Rectal smooth muscle tissue (tissue), 1 donor: ENCODE results near the gene TTC34.

ENCODE experiments used
- H3K27ac ChIP-seq: one replicate; pipeline ENCODE4 v1.7.0; 2013; ENCODE audit warnings: low read depth, low read length, inconsistent platforms
- H3K27me3 ChIP-seq: one replicate; pipeline ENCODE4 v1.7.0; 2013; ENCODE audit warnings: low read length; ENCODE audit not compliant: control insufficient read depth, insufficient read depth
- H3K36me3 ChIP-seq: one replicate; pipeline ENCODE4 v1.7.0; 2013; ENCODE audit warnings: low read length; ENCODE audit not compliant: control insufficient read depth, insufficient read depth
- H3K4me1 ChIP-seq: one replicate; pipeline ENCODE4 v1.7.0; 2013; ENCODE audit warnings: low read length; ENCODE audit not compliant: control insufficient read depth, insufficient read depth
- H3K4me3 ChIP-seq: one replicate; pipeline ENCODE4 v1.7.0; 2013; ENCODE audit warnings: low read length
- H3K9ac ChIP-seq: one replicate; pipeline ENCODE4 v1.7.0; 2013; ENCODE audit warnings: low read length

The TTC34 gene

DNA sequence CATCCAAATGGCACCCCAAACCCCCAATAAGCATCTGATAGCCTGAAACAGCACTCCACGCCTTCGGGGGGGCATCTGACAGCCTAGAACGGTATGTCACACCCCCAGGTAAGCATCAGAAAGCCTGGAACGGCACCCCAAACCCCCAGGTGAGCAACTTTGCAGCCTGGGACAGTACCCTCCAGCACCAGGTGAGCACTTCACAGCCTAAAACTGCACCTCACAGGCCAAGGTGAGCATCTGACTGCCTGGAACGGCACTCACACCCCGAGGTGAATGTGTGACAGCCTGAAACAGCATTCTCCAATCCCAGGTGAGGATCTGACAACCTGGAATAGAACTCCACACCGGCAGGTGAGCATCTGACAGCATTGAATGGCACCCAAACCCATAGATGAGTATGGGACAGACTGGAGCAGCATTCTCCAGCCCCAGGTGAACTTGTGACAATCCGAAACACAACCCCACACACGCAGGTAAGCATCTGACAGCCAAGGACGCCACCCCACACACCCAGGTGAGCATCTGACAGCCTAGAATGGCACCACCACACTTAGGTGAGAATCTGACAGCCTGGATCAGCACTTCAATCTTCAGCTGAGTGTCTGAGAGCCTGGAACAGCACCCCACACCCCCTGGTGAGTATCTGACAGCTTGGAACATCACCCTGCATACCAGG lies 150.4 kb downstream of the TTC34 start:
- H3K9ac ChIP-seq: no peak overlapping the region
- no peak overlapping the region for H3K4me3 ChIP-seq
- H3K27ac ChIP-seq: no peak overlapping the region
- no peaks in the 10 kb centered on the region for H3K36me3 ChIP-seq
- peaks cover 5% of the 10 kb centered on the region for H3K27me3 ChIP-seq
- H3K4me1 ChIP-seq: no peaks in the 10 kb centered on the region

DNA sequence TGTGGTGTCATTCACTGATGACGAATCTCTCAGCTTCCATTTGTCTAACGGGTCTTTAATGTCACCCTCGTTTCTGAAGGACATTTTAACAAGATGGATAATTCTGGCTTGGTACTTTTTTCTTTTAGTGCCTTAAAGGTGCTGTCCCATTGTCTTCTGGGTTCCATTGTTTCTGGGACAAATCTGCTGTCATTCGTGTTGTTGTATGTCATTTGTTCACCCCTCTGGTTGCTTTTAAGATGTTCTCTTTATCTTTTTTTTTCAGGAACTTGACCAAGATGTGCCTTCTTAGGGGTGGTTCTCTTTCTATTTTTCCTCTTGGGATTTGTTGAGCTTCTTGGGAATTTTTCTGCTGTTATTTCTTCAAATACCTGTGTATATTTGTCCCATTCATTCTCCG lies 154.7 kb downstream of the TTC34 start:
- H3K36me3 ChIP-seq: no peaks in the 10 kb centered on the region
- no peak overlapping the region for H3K27ac ChIP-seq
- peaks cover 5% of the 10 kb centered on the region for H3K4me1 ChIP-seq
- H3K27me3 ChIP-seq: no peaks in the 10 kb centered on the region
- no peak overlapping the region for H3K9ac ChIP-seq
- no peak overlapping the region for H3K4me3 ChIP-seq

DNA sequence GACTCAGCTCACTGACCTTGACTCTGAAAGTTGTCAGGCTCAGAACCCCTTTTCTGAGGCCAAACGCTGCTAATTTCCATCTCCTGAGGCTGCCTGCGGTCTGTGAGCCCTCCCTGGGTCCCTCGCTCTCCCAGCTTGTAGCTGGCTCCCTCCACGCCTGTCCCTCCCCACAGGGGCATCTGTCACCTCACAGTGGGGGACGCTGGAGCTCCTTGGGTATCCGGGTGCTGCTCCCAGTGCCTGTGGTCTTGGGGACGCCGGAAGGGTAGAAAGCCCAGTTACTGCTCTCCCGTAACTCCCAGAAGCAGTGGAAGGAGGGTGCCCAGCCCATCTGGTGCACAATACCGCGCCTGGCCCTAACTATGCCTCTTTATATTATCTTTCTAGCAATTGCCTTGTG lies 155.7 kb downstream of the TTC34 start:
- Histone ChIP-seq H3K27me3 (no peaks in the 10 kb centered on the region), H3K4me1 (peaks cover 5% of the 10 kb centered on the region), H3K9ac (no peak overlapping the region), H3K27ac (no peak overlapping the region), H3K36me3 (no peaks in the 10 kb centered on the region), H3K4me3 (no peak overlapping the region)

DNA sequence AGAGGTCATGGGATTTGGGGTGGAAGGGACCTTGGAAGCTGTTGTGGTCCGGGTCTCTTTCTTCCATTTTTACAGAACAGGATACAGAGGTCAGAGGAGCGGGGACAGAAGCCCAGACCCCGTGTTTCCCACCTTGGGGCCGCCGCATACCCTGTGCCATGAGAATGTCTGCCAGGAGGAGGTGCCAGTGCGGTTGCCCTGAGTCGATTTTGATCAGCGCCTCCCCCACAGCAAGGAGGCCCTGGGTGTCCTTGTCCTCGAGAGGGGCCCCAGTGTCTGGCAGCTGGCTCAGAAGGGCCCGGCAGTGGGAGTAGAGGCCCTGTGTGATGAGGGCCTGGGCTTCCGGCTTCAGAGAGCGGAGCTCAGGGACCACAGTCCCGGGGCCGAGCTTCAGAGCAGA lies 156.3 kb downstream of the TTC34 start:
- Histone ChIP-seq H3K27ac (no peak overlapping the region), H3K36me3 (no peaks in the 10 kb centered on the region), H3K4me1 (peaks cover 5% of the 10 kb centered on the region), H3K9ac (no peak overlapping the region), H3K4me3 (no peak overlapping the region), H3K27me3 (no peaks in the 10 kb centered on the region)

- no peak overlapping the region for H3K27ac ChIP-seq
- no peaks in the 10 kb centered on the region for H3K36me3 ChIP-seq
- H3K4me1 ChIP-seq: peaks cover 5% of the 10 kb centered on the region
- H3K27me3 ChIP-seq: no peaks in the 10 kb centered on the region
- H3K9ac ChIP-seq: no peak overlapping the region
- no peak overlapping the region for H3K4me3 ChIP-seq
Observed at GRCh38 chr1:2644591-2645101, 156.8 kb downstream of the TTC34 start.

DNA sequence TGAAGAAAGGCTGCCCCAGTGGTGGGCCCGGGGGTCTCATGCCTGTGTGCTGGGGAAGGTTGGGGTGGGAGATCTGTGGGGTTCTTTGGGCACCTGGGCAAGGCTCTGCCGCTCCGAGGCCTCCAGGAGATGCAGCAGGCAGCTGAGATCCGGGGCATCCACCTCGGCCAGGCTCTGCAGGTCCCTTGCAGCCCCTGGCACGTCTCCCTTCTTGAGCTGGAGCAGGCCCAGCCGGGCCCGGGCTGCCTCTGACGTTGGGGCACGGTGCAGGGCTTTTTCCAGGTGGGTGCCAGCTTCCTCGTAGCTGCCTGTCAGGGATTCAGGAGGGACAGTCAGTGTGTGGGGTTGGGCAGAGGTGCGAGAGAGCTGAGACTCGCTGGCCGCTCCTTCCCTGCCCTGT lies 157.3 kb downstream of the TTC34 start:
- H3K4me1 ChIP-seq: peaks cover 5% of the 10 kb centered on the region
- H3K4me3 ChIP-seq: no peak overlapping the region
- no peak overlapping the region for H3K27ac ChIP-seq
- H3K36me3 ChIP-seq: no peaks in the 10 kb centered on the region
- H3K27me3 ChIP-seq: no peaks in the 10 kb centered on the region
- H3K9ac ChIP-seq: no peak overlapping the region

DNA sequence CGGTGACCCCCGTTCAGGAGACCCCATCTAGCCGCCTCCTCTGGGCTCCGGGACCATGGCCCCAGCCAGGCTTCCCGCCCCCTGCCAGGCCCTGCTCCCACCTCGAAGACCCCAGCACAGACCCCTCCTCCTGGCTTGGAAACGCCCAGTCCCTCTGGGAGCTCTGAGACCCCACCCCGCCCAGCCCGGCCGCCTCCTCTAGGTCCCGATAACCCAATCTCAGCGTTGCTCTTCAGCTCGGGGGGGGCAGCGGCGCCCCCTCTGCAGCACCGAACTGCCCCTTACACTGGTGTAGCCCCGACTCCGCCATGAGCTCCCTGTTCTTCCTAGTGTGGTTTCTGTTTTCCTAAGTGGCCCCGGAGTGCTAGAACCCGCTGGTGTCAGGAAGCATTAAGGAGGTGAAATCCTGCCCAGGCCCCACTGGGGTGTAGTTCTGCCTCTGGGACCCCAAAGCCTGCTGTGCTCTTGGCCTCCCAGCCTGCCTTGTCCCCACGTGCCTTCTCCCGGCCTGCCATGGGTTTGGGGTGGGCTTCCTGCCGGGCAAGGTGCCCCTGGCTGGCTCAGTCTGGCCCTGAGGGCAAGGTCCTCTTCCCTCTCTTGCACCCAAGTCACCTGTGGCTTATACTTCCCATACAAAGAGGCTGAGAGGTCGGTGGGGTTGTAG lies 157.9 kb downstream of the TTC34 start:
- Histone ChIP-seq H3K36me3 (no peaks in the 10 kb centered on the region), H3K27ac (no peak overlapping the region), H3K4me1 (peaks cover 5% of the 10 kb centered on the region), H3K4me3 (peak overlapping the region; percentile 82), H3K9ac (no peak overlapping the region), H3K27me3 (no peaks in the 10 kb centered on the region)

GRCh38 chr1:2642560-2643413 lies 158.7 kb downstream of the TTC34 start:
- Histone ChIP-seq H3K36me3 (no peaks in the 10 kb centered on the region), H3K4me1 (peaks cover 5% of the 10 kb centered on the region), H3K27me3 (no peaks in the 10 kb centered on the region), H3K27ac (peak overlapping the region; percentile 66), H3K4me3 (peak overlapping the region; percentile 82), H3K9ac (peak overlapping the region; percentile 57)

- no peaks in the 10 kb centered on the region for H3K36me3 ChIP-seq
- H3K27me3 ChIP-seq: no peaks in the 10 kb centered on the region
- peak overlapping the region; percentile 57 for H3K9ac ChIP-seq
- no peak overlapping the region for H3K27ac ChIP-seq
- peak overlapping the region; percentile 82 for H3K4me3 ChIP-seq
- peaks cover 5% of the 10 kb centered on the region for H3K4me1 ChIP-seq
Observed at GRCh38 chr1:2642131-2642559, 159.3 kb downstream of the TTC34 start.

DNA sequence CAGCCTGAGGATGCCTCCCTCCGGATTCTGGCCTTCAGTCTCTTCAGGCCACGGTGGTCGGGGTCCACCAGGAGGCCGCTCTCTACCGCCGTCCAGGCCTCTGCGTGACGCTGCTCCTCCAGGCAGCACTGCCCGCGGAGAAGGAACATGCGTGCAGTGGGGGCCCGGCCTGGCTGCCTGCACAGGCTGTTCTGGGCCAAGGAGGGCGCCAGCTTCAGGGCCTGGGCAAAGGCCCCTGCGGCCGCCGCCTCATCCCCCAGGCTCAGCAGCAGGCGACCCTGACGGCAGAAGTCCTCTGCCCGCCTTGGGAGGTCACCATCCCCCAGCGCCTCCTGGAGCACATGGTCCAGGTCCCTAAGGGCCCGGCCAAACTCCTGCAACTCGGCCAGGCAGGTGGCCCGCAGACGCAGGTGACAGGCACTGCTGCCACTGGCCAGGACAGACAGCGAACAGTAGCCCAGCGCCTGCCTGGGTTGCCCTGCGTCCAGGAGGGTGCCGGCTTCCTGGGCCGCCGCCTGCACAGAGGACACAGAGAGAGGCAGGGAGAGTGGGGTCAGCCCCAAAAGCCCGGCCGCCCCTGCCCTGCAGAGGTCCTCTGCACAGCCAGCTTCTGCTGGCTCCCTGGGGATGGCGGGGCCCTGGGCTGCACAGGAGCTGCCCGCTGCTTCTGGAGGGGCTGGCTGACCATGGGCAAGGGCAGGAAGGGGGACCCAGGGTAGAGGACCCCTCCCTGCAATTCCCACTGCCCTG lies 159.9 kb downstream of the TTC34 start:
- no peaks in the 10 kb centered on the region for H3K36me3 ChIP-seq
- H3K4me3 ChIP-seq: peak overlapping the region; percentile 82
- no peak overlapping the region for H3K9ac ChIP-seq
- peaks cover 5% of the 10 kb centered on the region for H3K4me1 ChIP-seq
- H3K27me3 ChIP-seq: no peaks in the 10 kb centered on the region
- H3K27ac ChIP-seq: no peak overlapping the region

- H3K27ac ChIP-seq: no peak overlapping the region
Observed at GRCh38 chr1:2640626-2641025, 160.9 kb downstream of the TTC34 start.

More at GRCh38 chr1:2640626-2641025, 160.9 kb downstream of the TTC34 start:
- H3K27me3 ChIP-seq: no peaks in the 10 kb centered on the region
- H3K36me3 ChIP-seq: no peaks in the 10 kb centered on the region
- no peak overlapping the region for H3K9ac ChIP-seq
- H3K4me3 ChIP-seq: no peak overlapping the region
- peaks cover 5% of the 10 kb centered on the region for H3K4me1 ChIP-seq
